Loucy (cell line): ENCODE measurements around the gene PTPRT.

ENCODE experiments used
- H2AFZ ChIP-seq: fragments of 200-600 bp; sonication (generic); 2 replicates; pipeline ENCODE4 v1.6.0; 2016; ENCODE audit warnings: antibody characterized with exemption, mild to moderate bottlenecking, low read length, moderate library complexity
- H3F3A ChIP-seq: fragments of 200-600 bp; 2 replicates; pipeline ENCODE4 v1.6.0; 2016; ENCODE audit warnings: antibody characterized with exemption, low read depth, mild to moderate bottlenecking
- H3K27me3 ChIP-seq: fragments of 200-600 bp; sonication (generic); 2 replicates; pipeline ENCODE4 v1.6.1; 2014; ENCODE audit warnings: low read length, mild to moderate bottlenecking; ENCODE audit not compliant: insufficient read depth, poor library complexity, severe bottlenecking
- H3K36me3 ChIP-seq: fragments of 200-600 bp; sonication (generic); 2 replicates; pipeline ENCODE4 v1.6.1; 2016; ENCODE audit warnings: low read length; ENCODE audit not compliant: insufficient read depth
- H3K4me1 ChIP-seq: fragments of 200-600 bp; sonication (generic); 2 replicates; pipeline ENCODE4 v1.5.1; 2014; ENCODE audit warnings: low read length, mild to moderate bottlenecking; ENCODE audit not compliant: insufficient read depth, poor library complexity, severe bottlenecking
- H3K4me2 ChIP-seq: fragments of 200-600 bp; sonication (generic); 2 replicates; pipeline ENCODE4 v1.6.0; 2014; ENCODE audit warnings: antibody characterized with exemption, low read length, low read depth, mild to moderate bottlenecking; ENCODE audit not compliant: poor library complexity, severe bottlenecking
- H3K4me3 ChIP-seq: fragments of 200-600 bp; sonication (generic); 2 replicates; pipeline ENCODE4 v1.5.1; 2014; ENCODE audit warnings: low read length, mild to moderate bottlenecking, mixed read lengths; ENCODE audit not compliant: poor library complexity, severe bottlenecking
- H3K79me2 ChIP-seq: fragments of 200-600 bp; sonication (generic); 2 replicates; pipeline ENCODE4 v1.6.1; 2014; ENCODE audit warnings: low read length; ENCODE audit not compliant: insufficient read depth
- H3K9ac ChIP-seq: fragments of 200-600 bp; sonication (generic); 2 replicates; pipeline ENCODE4 v1.6.0; 2014; ENCODE audit warnings: mild to moderate bottlenecking, low read depth, low read length, moderate library complexity; ENCODE audit not compliant: poor library complexity, severe bottlenecking
- H3K9me2 ChIP-seq: fragments of 200-600 bp; sonication (generic); replicated peaks from 2 replicates; pipeline ENCODE4 v1.6.1; 2016; ENCODE audit warnings: low read depth, low read length, mixed read lengths
- H3K9me3 ChIP-seq: fragments of 200-600 bp; sonication (generic); 2 replicates; pipeline ENCODE4 v1.6.1; 2014; ENCODE audit warnings: mild to moderate bottlenecking, antibody characterized with exemption, low read length, low read depth; ENCODE audit not compliant: insufficient read depth
- H4K20me1 ChIP-seq: fragments of 200-600 bp; sonication (generic); 2 replicates; pipeline ENCODE4 v1.6.0; 2014; ENCODE audit warnings: antibody characterized with exemption, low read length, mild to moderate bottlenecking; ENCODE audit not compliant: insufficient read depth, poor library complexity, severe bottlenecking
- EZH2phosphoT487 ChIP-seq: fragments of 200-600 bp; IDR thresholded peaks from 2 replicates; pipeline ENCODE4 v1.6.1; 2018; ENCODE audit warnings: antibody characterized with exemption, mild to moderate bottlenecking, moderate library complexity, borderline replicate concordance
- TF ChIP-seq, protein P1 (sequence below): fragments of 200-600 bp; sonication (generic); conservative IDR thresholded peaks from 2 replicates; pipeline ENCODE4 v1.5.1; 2014; ENCODE audit warnings: mild to moderate bottlenecking, antibody characterized with exemption, low read length

The PTPRT gene

DNA sequence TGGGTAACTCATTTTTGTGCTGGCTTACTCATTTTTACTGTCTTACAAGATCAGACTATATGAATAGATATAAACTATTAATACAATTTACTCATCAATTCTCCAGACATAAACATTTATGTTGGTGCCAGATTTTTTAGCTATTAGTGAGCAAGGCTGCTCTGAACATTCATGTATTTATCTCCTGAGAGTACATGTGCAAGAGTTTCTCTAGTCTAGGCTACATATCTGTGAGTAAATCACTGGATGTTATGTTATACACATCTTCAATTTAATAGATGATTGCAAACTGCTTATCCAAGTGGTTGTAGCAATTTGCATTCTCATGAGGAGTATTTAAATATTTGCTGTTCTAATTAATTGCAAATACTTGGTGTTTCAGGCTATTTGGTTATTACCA, 687.1 kb downstream of the PTPRT start:
- H3K9ac ChIP-seq: no peak overlapping the region
- H3F3A ChIP-seq: no peaks in the 10 kb centered on the region
- no peaks in the 10 kb centered on the region for H3K27me3 ChIP-seq
- no peaks in the 10 kb centered on the region for H3K9me3 ChIP-seq
- H3K4me3 ChIP-seq: no peak overlapping the region
- H4K20me1 ChIP-seq: no peaks in the 10 kb centered on the region
- no peak overlapping the region for H3K4me2 ChIP-seq
- H3K9me2 ChIP-seq: no peaks in the 10 kb centered on the region
- H3K36me3 ChIP-seq: no peaks in the 10 kb centered on the region
- H3K4me1 ChIP-seq: no peaks in the 10 kb centered on the region
- no peak overlapping the region for H2AFZ ChIP-seq
- no peaks in the 10 kb centered on the region for H3K79me2 ChIP-seq
- TF ChIP-seq, protein P1, sequence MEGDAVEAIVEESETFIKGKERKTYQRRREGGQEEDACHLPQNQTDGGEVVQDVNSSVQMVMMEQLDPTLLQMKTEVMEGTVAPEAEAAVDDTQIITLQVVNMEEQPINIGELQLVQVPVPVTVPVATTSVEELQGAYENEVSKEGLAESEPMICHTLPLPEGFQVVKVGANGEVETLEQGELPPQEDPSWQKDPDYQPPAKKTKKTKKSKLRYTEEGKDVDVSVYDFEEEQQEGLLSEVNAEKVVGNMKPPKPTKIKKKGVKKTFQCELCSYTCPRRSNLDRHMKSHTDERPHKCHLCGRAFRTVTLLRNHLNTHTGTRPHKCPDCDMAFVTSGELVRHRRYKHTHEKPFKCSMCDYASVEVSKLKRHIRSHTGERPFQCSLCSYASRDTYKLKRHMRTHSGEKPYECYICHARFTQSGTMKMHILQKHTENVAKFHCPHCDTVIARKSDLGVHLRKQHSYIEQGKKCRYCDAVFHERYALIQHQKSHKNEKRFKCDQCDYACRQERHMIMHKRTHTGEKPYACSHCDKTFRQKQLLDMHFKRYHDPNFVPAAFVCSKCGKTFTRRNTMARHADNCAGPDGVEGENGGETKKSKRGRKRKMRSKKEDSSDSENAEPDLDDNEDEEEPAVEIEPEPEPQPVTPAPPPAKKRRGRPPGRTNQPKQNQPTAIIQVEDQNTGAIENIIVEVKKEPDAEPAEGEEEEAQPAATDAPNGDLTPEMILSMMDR: no peak

DNA sequence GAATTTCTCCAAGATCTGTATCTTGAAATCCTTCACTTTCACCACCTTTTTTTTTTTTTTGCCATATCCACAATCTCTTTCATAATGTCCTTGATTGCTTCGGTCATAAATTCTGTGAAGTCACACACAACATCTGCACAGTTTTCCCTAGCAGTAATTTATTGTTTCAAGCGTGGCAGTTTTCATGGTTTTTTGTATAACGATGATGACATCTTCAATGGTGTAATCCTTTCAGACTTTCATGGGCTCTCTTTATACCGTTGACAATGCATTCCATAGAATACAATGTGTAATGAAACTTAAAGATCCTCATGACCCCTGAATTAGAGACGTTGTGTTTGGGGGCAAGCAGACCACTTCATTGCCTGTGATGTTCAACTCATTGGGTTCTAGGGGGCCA, 693.1 kb downstream of the PTPRT start:
- TF ChIP-seq, protein P1: no peak
- no peak for TF ChIP-seq EZH2phosphoT487
- no peaks in the 10 kb centered on the region for H3K79me2 ChIP-seq
- no peaks in the 10 kb centered on the region for H3K9me2 ChIP-seq
- H4K20me1 ChIP-seq: no peaks in the 10 kb centered on the region
- H3K27me3 ChIP-seq: no peaks in the 10 kb centered on the region
- H3K4me2 ChIP-seq: no peak overlapping the region
- H3K4me3 ChIP-seq: no peak overlapping the region
- H3K9me3 ChIP-seq: no peaks in the 10 kb centered on the region
- no peaks in the 10 kb centered on the region for H3K4me1 ChIP-seq
- no peaks in the 10 kb centered on the region for H3K36me3 ChIP-seq
- H3K9ac ChIP-seq: no peak overlapping the region
- no peak overlapping the region for H2AFZ ChIP-seq
- H3F3A ChIP-seq: no peaks in the 10 kb centered on the region

DNA sequence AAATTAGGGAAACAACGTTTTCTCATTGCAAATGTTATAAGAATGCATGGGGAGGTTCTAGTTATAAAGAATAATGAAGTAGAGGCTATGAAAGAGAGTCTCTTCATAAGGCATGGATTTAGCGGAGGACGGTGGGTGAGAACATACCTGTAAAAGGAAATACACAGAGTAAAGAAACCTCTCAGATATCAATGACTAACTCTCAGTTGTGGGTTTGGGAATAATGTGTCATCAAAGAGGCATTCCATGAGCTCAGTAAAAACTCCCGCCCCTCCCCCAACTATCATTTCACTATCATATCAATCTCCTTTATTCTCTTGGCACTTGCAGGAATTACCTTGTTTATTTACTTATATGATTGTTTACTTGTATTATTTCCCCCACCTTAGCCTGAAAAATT, 695.4 kb downstream of the PTPRT start:
- TF ChIP-seq, protein P1: no peak
- TF ChIP-seq EZH2phosphoT487: no peak
- no peak overlapping the region for H3K4me2 ChIP-seq
- no peaks in the 10 kb centered on the region for H4K20me1 ChIP-seq
- no peaks in the 10 kb centered on the region for H3K79me2 ChIP-seq
- no peaks in the 10 kb centered on the region for H3K36me3 ChIP-seq
- H3K4me3 ChIP-seq: no peak overlapping the region
- H3K9me2 ChIP-seq: no peaks in the 10 kb centered on the region
- H2AFZ ChIP-seq: no peak overlapping the region
- H3K4me1 ChIP-seq: no peaks in the 10 kb centered on the region
- H3F3A ChIP-seq: no peaks in the 10 kb centered on the region
- H3K27me3 ChIP-seq: no peaks in the 10 kb centered on the region
- no peaks in the 10 kb centered on the region for H3K9me3 ChIP-seq
- no peak overlapping the region for H3K9ac ChIP-seq
